ENCODE measurements around the gene PCDHGB3.
"Not testable (repeated sequence)": the region's sequence is repeated elsewhere in the genome, so short reads cannot be mapped to it uniquely, and the experiment has no call there.

Gene PCDHGB3
- total RNA-seq: 2.1 reads per million, percentile 4 among the genes with 10 or more reads in this experiment

GRCh38 chr5:141369994-141370848 lies at the start of gene PCDHGB3:
TSS of gene PCDHGB3 (plus strand) at chr5:141370242. CDS start at chr5:141370395, 153 bp downstream.
- no peak for DNase-seq

- no peak for DNase-seq
Measured at GRCh38 chr5:141322261-141322660, 47.8 kb upstream of the PCDHGB3 start.

GRCh38 chr5:141326088-141326854 lies 43.8 kb upstream of the PCDHGB3 start:
- DNase-seq: peak; percentile 61

- no peak for DNase-seq
Measured at GRCh38 chr5:141328231-141328630, 41.8 kb upstream of the PCDHGB3 start.

GRCh38 chr5:141330299-141331080 lies 39.6 kb upstream of the PCDHGB3 start, which contains the start of gene PCDHGA1:
TSS of gene PCDHGA1 (plus strand) at chr5:141330514.
- no peak for DNase-seq

GRCh38 chr5:141332571-141332970 lies 37.5 kb upstream of the PCDHGB3 start:
- not testable (repeated sequence) for DNase-seq

GRCh38 chr5:141338538-141339306 lies 31.3 kb upstream of the PCDHGB3 start, which contains the start of gene PCDHGA2:
TSS of gene PCDHGA2 (plus strand) at chr5:141338760.
- no peak for DNase-seq

- DNase-seq: not testable (repeated sequence)
Measured at GRCh38 chr5:141340781-141341354, 29.2 kb upstream of the PCDHGB3 start.

GRCh38 chr5:141342773-141343172 lies 27.3 kb upstream of the PCDHGB3 start:
- no peak for DNase-seq

GRCh38 chr5:141343242-141343952 lies 26.6 kb upstream of the PCDHGB3 start, which contains the start of gene PCDHGA3:
TSS of gene PCDHGA3 (plus strand) at chr5:141343829. CDS start at chr5:141344034, 205 bp downstream.
- DNase-seq: no peak

- no peak for DNase-seq
Measured at GRCh38 chr5:141343953-141344463, 26.0 kb upstream of the PCDHGB3 start.

GRCh38 chr5:141345327-141345726 lies 24.7 kb upstream of the PCDHGB3 start:
- DNase-seq: no peak

GRCh38 chr5:141346017-141346416 lies 24.0 kb upstream of the PCDHGB3 start:
- DNase-seq: not testable (repeated sequence)

GRCh38 chr5:141349917-141350619 lies 20.0 kb upstream of the PCDHGB3 start, which contains the start of gene PCDHGB1:
TSS of gene PCDHGB1 (plus strand) at chr5:141350099. CDS start at chr5:141350261, 162 bp downstream.
- peak; percentile 16 for DNase-seq

GRCh38 chr5:141351591-141351990 lies 18.5 kb upstream of the PCDHGB3 start:
- DNase-seq: no peak

GRCh38 chr5:141354900-141355469 lies 15.1 kb upstream of the PCDHGB3 start, which contains the start of gene PCDHGA4:
TSS of gene PCDHGA4 (plus strand) at chr5:141355021. CDS start at chr5:141355108, 87 bp downstream.
- no peak for DNase-seq

GRCh38 chr5:141355641-141356040 lies 14.4 kb upstream of the PCDHGB3 start:
- DNase-seq: no peak

- no peak for DNase-seq
Measured at GRCh38 chr5:141356133-141356532, 13.9 kb upstream of the PCDHGB3 start.

- no peak for DNase-seq
Measured at GRCh38 chr5:141356950-141357349, 13.1 kb upstream of the PCDHGB3 start.
